ENCODE data around the gene CHST7.

- TF ChIP-seq CTCF (IDR thresholded peaks at IDR 0.05) (no peak), POLR2A (IDR thresholded peaks at IDR 0.05) (no peak)
Observed at GRCh38 chrX:46577221-46578005, 3.8 kb downstream of the CHST7 start.
